ENCODE measurements around the gene CAMTA2.
A peak's percentile ranks its signal among the peaks of the same experiment; 100 is the strongest.

The CAMTA2 gene

DNA sequence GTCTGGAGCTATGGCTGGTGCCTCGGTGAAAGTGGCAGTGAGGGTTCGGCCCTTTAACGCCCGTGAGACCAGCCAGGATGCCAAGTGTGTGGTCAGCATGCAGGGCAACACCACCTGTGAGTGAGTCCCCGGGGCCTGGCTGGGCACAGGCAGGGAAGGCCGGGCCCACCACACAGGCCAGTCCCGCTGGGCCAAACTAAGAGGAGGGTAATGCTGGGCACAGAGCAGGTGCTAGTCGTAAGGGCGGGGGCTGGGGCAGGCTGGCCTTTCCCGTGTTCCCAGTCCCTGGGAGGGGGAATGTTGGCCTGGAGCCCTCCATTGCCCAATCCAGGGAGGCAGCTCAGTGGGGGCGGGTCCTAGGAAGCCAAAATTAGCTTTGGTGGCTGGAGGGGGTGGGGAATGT lies 12.8 kb upstream of the CAMTA2 start:
- DNase-seq, result no peak

DNA sequence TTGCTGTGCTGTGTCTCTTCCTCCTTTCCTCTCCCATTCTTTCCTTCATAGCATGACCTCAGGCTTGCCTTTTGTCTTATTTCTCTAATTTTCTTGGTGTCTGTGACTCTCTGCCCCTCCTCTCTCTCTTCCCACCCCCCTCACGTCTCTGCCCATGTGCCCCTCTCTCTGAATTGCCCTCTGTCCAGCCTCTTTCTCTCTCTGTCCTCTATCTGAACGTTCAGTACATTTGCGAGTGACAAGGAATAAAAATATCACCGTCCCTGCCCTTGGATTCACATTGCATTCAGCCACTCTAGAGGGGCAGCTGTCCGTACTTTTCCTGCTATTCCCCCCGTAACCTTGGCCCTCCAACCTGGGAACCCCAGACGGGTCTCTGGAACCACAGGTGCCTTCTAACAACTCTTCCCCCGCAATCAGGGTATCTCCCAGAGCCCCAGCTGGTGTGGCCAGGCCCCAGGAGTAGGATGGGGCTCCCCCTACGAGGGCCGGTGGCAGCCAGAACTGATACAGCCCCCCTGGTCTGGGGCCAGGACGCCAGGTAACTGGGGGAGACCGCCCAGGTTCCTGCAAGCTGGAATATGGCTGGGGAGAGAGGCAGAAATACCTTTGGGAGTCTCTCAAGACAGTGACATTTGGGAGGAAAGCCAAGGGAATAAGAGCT lies 12.1 kb upstream of the CAMTA2 start:
- no peak for DNase-seq

DNA sequence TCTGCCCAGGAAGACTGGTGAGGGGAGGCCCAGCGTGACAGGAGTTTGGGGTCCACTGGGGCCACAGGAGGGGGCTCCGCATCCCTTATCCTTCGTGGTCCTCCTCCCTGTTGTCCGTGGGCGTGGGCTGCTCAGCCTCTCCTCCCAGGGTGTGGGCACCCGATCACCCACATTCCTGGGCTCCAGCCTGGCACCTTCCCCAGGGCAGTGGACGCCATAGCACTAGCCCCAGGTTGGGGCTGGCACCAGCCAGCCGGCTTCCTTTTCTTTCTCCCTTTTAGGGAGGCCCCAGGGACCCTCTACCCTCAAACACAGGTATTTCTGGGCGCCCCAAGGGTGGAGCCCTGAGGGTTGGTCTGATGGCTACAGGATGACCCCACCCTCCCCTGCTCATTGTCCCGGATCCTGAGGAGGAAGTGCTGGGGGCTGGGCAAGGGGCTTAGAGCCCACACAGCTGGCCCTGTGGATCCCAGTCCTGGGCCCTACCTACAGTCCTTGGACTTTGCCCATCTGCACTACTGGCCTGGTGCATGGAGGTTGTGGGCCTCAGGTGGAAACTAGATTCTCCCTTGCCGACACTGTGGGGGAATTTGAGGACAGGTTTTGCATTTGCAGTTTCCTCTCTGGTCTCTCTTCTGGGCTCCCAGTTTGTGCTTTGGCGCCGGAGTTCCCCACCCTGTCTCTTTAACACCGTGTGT lies 11.4 kb upstream of the CAMTA2 start:
- no peak for DNase-seq

DNA sequence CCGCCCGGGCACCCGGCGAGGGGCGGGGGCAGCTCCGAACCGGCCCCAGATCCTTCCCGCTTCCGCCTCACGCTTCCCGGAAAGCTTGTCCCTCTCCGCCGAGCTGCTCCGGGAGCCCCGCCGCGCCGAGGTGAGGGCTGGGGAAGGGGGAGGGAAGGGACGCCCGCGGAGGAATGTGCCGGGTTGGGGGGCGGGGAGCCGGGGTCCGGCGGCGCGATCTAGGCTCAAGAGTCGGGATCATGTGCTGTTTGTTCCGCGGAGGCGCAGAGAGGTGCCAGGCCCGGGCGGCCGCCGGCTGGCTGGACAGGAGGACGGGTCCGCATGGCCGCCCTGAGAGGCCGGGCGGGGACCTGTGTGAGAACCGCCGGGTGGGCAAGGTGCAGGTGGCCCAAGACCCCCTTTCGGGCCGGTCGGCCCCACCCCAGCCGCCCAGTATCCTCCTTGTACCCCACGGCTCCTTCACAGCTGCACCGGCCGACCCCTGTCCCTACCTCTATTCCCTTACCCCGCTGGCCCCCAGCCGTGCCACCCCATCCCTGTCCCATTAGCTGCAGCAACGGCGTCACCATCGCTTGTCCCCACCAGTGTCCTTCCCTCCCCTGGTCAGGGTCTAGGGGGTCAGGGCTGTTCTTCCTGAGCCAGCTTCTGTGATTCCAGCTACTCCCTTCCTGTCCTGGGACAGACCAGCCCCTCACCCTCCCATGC lies 10.7 kb upstream of the CAMTA2 start:
- DNase-seq, result no peak

DNA sequence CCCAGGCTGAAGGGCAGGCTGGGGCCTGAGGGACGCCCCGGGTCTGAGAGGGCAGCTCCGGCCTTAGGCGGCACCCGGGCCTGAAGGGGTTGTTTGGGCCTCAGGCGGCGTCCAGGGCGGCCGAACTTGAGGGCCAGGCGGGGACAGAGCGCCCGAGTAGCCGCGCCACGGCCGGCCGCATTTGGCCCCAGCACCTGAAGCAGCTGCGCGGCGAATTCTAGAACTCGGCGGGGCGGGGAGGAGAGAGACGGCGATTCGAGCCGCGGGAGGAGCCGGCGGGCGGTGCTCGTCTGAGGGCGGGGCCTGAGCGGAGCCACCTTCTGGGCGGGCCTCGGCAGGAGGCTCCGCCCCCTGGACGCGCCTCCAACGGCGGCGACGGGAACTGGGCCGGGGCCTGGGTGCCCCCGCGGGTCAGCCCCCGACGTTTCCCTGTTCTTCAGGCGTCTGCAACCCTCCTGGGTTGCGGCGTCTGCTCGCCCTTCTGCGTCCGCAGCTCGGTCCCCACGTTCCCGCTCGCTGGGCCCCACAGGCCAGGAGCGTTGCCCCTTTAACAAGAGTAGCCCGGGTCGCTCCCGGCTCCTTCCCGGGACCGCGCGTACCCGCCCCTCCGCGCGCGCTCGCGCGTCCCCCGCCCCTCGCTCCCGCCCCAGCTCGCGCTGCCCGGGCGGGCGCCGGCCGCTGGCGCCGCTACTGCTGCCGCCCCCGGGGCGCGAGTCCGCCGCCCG lies 10.0 kb upstream of the CAMTA2 start, which contains the start of the genes INCA1 and KIF1C:
Gene INCA1, minus strand, starts transcription at position 221 of the 725 bp plus-strand sequence. CDS start 3,085 bp downstream, outside the sequence.
Gene KIF1C, plus strand, starts transcription at position 649 of the 725 bp plus-strand sequence. CDS start 2,297 bp downstream, outside the sequence.
- peak; percentile 83 to 89 for DNase-seq

DNA sequence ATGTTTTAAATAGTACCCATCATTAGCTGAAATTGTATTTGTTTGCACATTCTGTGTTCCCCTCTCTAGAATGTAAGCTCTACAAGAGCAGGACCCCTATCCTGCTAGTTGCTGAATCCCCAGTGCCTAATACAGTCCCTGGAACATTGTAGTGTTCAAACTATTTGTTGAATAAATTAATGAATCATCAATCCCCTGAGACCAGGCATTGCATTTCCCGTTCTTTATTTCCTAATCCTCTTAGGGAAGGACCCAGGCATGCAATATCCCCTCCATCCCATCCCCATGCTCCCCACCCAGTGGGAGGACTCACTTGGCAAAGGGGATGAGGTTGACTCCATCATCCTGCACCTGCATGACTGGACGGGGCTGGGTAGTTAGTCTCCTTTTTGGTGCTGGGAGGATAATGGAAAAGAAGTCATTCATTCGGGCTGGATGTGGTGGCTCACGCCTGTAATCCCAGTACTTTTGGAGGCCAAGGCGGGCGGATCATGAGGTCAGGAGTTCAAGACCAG lies 6.7 kb upstream of the CAMTA2 start:
- no peak for DNase-seq

DNA sequence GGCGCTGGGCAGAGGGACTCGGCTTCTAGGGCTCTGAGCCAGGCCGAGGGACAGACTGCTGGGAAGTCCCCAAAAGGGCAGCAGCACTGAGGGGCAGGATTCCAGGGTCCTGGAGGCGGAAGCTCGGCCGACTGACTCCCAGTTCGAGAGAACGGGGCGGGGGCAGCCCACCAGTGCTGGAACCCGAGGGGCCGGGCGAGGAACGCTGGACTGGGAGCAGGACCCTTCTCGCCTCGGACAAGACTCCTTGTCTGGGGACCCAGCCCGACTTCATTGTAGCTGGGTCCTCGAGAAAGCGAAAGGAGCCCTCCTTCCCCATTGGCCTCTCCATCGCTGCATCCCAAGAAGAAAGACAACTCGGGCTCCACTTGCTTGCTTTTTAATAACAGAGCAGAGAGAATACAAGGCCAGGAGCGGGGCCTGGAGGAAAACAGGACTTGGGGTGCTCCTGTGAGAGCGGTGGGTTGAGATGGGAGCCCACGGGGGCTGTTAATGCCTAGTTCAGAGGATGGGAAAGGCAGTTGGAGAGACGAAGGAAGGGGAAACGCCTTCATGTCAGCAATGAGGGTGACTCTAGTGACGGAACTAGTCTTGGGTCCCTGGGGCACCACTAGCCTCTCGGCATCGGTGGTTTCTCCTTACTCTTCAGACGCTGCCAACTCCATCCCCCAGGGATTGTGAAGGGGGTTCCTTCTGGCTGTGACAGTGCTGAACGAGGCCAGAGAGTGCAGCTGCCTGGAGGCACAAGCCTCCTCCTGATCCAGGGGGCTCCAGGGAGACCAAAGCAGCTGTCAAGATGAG lies 492 bp upstream of the CAMTA2 start:
- DNase-seq, result no peak

DNA sequence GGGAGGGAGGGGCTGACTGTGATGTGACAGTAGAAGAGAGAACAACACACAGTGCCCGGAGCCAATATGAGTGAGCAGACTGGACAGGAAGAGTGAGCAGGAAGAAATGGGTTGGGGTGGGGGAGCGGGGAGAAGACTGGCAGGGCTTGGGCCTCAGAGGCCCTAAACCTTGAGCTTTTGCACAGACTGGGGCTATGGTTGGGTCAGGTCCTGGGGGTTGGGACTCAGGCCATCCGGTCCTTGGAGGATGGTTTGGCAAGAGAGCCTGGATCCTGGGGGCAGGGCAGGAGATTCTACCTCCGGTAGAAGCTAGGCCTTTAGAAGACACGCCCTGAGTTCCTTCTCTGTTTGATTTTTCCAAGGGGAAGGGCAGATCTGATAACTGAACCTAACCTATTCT lies 1.1 kb downstream of the CAMTA2 start:
- no peak for DNase-seq

DNA sequence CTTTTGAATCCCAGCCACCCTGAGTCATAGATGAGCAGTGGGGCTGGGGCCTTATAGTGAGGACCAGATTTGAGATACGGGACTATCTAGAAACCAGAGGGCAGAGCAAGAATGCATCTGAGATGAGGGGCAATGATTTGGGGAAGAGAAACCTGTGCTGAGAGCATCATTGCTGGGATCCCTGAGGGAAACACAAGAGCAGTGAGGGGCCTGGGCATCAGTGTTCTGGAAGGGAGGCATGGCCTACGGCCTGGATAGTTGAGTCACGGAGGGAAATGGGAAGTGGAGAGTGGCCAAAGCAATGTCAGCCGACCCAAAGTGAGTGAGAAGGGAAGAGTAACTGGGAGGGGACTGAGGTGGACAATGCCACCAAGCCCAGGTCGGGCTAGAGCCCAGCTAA lies 5.2 kb downstream of the CAMTA2 start:
- DNase-seq, result no peak

DNA sequence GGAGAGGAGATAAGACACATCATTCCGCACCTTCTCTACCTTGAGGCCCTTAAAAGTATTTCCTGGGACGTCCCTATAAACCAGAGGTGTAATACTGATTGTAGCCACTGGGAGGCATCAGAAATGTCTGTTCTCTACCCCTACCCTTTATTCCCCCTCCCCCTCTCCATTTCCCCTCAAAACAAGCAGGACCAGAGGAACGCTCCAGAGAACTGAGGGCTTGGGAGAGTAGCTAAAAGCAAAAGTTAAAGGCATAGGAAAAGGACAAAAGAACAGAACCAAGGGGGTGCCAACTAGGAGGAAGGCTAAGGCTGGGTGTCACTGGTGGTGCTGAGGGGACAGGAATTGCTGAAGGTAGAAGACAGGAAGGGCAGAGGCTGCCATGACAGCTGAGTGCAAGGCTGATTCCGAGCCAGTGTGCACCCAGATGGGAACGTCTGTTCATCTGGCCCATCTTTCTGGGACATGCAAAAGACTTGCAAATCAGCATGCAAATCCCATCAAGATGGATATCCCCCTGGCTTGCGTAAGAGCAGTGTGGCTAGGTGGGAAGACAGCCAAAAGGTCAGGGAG lies 6.7 kb downstream of the CAMTA2 start:
- peak in 1 of 2 experiments; percentile 33 for DNase-seq

DNA sequence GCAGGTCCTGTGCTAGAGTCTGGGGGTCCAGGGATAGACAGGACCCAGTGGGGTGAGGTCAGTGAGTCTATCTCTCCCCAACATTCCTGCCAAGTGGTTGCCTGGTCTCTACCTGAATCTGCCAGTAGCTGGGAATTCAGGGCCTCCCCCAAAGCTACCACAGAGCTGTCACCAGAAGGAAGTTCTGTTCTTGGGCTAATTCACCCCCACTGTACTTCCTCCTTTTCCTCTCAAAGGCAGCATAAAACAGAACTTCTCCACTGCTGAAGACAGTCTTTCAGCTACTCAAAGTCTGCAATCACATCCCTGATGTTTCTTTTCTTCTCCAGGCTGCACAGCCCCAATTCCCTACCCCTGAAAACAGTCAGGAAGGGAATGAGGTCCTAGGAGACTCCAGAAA lies 8.7 kb downstream of the CAMTA2 start:
- DNase-seq, result no peak

DNA sequence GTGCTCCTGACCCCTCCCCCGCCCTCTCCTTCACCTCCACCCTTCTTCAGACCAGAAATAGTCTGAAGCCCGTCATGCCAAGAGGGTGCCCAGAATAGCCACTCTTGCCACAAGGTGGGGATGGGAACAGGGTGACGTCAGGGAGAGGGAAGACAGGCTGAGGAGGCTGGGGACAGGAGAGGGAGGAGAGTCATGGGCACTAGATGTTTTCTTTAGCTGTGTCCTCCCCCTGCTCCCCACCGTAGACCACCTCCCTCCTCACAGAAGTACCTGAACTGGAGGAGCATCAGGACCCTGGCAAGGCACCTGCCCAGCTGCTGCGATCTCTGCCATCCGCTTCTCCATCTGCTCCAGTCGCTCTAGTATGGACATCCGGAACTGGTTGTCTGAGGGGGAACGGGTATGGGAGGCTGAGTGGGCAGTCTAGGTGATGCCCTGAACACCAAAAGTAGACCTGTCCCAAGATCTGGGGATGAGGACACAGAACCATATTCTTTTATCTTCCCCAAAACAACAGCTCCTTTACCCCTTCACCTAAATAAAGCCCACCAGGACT lies 13.3 kb downstream of the CAMTA2 start:
- no peak for DNase-seq

DNA sequence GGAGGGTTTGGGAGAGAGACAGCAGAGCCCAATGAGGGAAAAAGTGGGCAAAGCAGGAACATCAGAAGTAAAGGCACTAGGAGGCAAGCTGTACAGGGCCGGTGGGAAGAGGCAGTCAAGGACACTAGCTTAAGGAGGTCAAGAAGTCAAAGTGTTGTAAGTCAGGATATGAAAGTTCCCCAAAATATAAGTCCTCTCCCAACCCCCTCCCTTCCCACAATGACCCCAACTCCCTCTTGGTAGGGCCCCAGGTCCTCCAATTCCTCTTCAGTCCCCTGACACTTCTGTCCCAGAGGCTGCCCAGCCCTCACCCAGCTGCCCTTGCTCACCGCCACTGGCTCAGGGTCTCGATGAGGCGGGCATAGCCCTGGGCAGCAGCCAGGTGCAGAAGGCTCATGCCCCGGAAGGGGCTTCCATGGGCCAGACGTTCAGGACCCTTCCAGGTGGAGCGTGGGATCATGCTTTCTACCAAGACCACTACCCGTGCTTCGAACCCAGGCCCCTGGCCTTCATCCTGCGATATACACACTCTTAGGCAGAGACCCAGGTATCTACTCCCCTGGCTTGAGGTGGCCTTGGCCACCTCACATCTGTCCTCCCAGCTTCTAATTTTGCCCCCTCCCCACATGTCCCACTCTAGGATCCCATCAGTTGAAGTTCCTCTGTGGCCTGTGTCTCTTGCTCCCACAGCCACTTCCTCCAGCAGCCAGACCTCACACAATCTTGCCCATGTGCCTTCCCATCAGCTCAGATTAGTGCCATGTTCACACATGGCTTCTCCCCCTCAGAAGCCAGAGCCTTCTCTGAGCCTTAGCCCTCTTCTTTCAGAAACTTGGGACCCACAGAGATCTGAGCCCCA lies 14.0 kb downstream of the CAMTA2 start:
- DNase-seq, result no peak

DNA sequence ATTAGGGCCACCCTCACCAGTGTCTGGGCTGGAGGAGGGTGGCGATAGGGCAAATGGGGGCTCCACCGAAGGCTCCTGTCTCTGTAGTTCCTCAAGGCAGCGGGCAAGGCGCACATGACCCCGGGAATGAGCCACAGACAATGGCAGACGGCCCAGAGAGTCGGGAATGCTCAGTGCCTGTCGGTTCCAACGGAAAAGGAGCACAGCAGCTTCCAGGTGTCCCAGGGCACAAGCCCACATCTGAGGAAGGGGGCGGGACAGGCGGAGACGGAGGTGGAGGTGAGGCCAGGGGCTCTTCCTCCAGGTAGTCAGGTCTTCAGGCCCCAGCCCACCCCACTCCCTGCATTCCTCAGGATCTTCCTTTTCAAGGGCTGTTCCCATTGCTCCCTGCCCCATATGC lies 14.7 kb downstream of the CAMTA2 start:
- DNase-seq, result no peak

DNA sequence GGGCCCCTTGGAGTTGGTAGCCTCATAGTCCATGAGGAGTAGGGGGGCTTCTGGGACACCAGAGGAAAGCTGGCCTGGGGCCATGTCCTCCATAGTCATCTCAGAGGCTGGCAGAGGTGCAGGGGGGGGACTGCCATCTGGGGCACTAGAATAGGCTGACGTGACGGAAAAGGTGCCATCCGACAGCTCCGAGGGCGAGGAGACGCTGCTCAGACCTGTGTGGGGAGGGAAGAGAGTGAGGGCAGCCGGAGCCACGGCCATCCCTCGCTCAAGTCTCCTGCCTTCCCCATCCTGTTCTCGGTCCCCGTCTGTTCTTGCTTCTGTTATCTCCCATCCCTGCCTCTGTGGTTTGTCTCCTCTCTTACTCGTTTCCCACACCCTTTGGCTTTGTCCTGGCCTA lies 15.2 kb downstream of the CAMTA2 start:
- DNase-seq, result no peak

DNA sequence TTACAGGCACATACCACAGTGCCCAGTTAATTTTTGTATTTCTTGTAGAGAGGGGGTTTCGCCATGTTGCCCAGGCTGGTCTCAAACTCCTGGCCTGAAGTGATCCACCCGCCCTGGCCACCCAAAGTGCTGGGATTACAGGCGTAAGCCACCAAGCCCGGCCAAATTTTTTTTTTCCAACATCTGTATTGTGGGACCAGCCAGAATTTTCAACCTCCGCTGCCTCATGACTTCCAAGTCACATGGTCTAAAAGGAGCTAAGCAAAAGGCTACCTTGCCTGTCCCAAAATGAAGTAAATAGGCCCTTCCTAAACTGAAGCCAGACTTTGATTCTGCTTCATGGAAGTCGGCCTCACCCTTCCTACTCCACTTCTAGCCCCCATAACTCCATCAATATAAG lies 15.6 kb downstream of the CAMTA2 start:
- no peak for DNase-seq

DNA sequence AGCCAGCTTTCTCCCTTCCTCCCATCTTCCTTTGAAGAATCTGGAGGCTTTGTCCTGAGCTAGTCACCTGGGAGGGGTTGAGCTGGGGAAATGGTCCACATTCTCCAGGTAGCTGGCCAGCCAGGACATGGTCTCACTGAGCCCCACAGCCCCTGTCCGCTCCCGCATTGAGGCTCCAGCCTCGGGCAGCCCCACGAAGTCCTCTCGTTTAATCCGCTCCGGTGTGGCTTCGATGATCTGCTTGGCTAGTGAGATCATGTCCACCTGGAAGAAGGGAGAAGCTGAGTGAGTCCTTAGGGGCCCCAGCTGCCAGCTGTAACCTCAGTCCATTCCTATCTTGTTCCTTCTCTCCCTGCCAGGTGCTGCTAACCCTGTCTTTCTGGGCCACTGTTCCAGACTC lies 17.2 kb downstream of the CAMTA2 start:
- no peak for DNase-seq

DNA sequence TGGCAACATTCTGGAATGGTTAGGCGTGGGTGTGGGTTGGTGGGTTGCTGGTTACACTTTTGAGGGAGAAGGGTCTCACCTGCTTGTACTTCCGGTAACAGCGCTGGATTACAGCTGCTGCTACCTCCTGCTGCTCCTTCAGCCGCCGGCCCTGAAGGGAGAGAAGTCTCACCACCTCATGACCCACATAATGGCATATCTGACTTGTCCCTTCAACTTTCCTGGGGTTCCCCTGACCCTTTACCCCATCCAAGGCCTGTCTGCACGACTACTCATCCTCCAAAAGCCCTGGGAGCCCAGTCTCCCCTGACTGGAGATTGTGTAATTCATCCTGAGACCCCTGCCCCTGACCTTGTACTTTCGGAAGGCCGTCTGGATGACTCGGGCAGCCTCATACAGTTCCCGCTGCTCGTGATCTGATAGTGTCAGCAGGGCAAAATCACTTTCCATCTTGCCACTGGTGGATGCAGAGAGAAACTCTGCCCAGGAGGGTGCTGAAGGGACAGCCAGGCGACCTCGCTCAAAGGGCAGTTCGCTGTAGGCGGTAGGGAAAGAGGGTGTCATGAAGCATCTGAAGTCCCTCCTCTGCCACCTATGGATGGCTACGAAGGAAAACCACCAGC lies 17.8 kb downstream of the CAMTA2 start:
- no peak for DNase-seq

DNA sequence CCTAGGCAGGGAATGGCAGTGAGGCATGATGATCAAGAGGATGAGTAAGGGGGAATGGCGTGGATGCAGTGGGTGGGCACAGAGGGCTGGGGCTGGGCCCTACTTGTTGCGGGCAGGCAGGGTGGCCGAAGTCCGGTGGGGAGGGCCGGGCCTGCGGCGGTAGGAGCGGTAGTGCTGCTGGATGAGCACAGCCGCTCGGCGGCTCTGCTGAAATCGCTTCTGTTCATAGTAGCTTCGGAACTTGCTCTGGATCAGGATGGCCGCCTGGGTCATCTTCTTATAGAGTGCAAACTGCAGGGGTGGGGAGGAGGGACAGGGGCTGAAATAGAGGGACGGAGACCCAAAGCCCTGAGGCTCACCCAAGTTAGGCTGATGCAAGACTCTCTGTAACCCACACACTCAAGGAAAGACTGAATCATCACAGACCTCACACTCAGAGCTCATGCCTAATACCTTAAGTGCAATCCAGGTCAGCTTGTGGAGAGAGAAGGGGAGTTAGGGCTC lies 18.4 kb downstream of the CAMTA2 start:
- no peak for DNase-seq

Data from NCI-H1930 (cell line).